GM19438 (cell line): ENCODE data around the gene PIGT.
A peak's percentile ranks its signal among the peaks of the same experiment; 100 is the strongest.

Source experiments
- ATAC-seq: cut with Tn5 transposase; IDR thresholded peaks from one replicate; pipeline ENCODE4 v1.9.1; 2021; ENCODE audit warnings: low read depth; ENCODE audit not compliant: unreplicated experiment

Gene PIGT

DNA sequence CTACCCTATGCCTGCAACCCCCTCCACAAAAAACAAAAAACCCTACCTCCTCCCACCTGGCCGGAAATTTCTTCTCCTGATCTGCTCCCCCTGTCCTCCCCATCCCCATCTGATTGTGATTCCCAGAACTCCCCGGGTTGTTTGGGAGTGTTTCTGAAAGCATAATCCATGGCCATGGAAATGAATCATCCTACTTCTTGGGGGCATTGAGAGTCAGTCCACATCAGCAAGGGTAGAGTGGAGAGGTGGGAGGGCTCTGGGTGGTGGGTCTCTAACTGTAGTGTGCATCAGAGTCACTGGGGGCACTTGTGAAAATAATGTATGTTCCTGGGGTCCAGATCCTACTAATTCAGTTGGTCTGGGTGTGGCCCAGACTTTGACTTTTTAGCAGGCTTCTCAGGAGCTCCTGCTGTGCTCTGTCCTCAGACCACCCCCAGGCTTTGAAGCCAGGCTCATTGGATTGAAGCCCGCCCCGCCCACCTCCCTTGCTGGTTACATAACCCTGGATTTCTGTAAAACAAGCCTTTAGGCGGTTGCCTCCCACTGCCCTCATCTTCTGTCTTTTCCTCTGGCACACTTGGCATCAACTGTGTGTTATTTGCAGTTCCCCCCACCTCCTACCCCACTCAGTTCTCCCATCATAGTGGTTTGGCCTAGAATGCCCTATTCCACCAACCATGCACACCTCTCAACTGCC is 10.5 kb downstream of the PIGT start:
- no peak for ATAC-seq

GRCh38 chr20:45427236-45428149 is 11.6 kb downstream of the PIGT start:
- no peak for ATAC-seq

DNA sequence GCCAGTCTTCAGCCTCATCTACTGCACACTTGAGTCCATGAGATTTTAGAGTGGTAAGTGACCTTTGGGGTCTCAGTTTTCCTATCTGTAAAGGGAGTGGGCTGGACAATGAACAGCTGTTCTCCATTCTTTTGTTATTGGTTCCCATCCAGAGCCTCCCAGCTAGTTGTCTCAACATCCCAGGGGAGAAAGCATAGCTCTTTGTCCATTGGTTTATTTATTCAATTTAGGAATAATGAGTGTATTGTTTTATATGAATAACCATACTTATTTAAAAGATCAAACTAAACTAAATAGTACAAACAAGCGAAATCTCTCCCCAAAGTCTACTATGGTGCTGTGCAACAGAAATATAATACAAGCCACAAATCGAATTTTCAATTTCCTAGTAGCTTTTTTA is 13.7 kb downstream of the PIGT start:
- no peak for ATAC-seq

GRCh38 chr20:45432294-45432693 is 16.4 kb downstream of the PIGT start:
- ATAC-seq = peak; percentile 71

- no peak for ATAC-seq
These were observed 17.4 kb downstream of the PIGT start for GRCh38 chr20:45433316-45433715.

DNA sequence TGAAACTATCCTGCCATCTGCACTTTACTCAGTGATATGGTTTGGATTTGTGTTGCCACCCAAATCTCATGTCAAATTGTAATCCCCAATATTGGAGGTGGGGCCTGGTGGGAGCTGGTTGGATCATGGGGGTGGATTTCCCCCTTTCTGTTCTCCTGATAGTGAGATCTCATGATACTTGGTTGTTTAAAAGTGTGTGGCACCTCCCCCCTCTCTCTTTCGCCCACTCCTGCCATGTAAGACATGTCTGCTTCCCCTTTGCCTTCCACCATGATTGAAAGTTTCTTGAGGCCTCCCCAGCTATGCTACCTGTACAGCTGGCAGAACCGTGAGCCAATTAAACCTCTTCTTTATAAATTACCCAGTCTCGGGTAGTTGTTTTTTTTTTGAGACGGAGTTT is 18.0 kb downstream of the PIGT start:
- ATAC-seq = no peak

GRCh38 chr20:45436732-45437485 is 21.0 kb downstream of the PIGT start:
- no peak for ATAC-seq

GRCh38 chr20:45440424-45440823 is 24.5 kb downstream of the PIGT start:
- no peak for ATAC-seq

DNA sequence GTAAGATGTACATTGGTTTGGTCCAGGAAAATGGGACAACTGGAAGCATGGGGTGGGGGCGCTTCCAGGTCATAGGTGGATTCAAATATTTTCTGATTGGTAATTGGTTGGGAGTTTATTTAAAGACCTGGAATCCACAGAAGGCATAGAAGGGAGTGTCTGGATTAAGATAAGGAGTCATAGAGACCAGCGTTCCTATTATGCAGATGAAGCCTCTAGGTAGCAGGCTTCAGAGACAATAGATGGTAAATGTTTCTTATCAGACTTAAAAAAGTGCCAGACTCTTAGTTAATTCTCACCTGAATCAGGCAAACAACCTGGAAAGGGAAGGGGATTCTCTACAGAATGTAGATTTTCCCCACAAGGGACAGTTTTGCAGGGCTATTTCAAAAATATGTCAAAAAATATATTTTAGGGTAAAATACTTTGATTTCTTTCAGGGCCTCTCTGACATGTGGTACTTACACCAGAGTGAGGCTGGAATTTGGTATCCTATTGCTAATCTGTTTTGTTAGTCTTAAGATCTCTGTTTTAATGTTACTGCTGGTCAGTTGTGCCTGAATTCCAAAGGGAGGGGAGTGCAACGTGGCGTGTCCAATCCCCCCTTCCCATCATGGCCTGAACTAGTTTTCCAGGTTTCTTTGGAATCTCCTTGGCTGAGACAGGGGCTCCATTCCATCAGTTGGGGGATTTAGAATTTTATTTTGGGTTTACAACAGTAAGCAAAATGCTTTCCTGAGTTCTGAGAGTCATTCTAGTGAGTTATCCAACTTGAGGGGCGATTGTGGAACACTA is 25.1 kb downstream of the PIGT start:
- ATAC-seq = no peak

DNA sequence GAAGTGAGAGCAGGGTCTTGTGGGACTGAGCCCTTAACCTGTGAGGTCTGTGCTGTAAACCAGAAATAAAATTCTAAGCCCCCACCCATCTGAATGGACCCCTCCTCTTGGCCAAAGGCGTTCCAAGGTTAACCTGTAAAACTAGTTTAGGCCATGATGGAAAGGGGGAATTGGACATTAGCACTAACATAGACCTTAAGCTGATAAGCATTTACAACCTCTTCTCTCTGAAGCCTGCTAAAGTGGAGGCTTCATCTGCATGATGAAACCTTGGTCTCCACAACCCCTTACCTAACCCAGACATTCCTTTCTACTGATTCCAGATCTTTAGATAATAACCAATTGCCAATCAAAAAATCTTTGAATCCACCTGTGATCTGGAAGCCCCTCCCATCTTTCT is 25.8 kb downstream of the PIGT start:
- ATAC-seq = no peak

- no peak for ATAC-seq
These were observed 28.1 kb downstream of the PIGT start for GRCh38 chr20:45444050-45444449.

DNA sequence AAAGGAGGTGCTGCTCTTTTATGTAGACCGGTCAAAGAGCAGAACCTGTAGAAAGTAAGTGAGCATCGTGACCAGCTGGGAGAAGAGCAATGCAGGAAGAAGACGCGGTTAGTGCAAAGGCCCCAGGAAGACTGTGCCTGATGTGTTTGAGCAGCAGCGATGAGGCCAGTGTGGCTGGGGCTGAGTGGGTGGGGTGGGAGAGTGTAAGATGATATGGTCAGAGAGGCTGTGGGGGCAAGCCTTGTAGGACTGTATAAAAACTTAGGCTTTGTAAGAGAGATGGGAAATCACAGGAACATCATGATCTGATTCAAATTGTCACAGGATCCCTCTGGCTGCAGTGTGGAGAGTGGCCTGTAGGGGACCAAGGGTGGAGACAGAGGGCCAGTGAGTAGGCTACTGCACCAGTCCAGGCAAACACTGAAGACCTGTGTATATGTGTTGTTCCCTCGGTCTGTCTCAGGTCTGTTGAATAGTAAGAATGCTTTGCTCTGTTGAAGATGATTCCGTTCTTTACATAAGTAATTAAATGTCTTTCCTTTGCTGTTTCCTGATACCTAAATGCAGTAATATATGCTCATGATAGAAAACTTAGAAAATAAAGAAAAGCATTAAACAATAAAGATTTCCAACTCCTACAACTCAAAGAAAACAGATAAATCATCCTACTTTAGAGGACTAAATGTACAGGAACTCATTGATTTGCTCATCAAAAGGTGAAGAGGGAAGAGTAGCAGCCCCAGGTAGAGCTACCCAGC is 30.0 kb downstream of the PIGT start:
- no peak for ATAC-seq

DNA sequence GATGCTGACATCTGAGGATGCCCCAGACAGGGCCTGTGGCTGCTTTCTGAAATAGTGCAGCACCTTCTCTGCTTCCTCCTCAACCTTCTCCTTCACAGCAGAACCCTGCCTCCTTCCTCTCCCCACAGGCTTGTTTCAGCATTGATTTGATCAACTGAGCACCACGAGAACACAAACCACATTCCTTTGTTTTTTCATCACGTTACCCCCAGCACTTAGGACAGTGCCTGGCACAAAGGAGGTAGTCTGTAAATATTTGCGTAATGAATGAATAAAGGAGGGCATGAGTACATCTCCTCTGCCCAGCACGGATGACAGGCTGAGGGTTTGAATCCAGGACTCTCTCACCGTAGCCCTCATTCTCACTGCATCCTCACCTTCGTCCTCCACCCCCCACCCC is 32.3 kb downstream of the PIGT start:
- ATAC-seq = no peak

- ATAC-seq = no peak
These were observed 33.6 kb downstream of the PIGT start for GRCh38 chr20:45449528-45449927.

GRCh38 chr20:45450097-45450818 is 34.3 kb downstream of the PIGT start:
- ATAC-seq = no peak

GRCh38 chr20:45452238-45452637 is 36.3 kb downstream of the PIGT start:
- ATAC-seq = no peak

- ATAC-seq = no peak
These were observed 37.1 kb downstream of the PIGT start for GRCh38 chr20:45452772-45453691.

DNA sequence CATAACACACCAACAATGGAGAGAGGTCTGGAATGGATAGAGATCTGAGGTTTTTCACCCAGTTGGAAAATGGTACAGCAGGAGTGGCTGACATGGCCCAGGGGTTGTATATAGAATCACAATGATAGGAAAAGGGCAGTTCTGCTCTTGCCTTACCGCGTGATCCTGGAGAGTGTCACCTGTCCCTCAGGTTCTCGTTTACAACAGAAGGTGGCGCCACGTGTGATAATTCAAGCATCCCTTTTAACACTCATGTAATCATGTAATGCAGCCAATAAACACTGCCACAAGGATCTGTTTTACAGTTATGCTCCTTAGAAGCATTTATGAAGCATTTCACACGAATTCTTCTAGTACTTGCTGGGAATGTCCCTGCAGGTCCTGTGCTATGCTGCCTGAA is 40.7 kb downstream of the PIGT start:
- ATAC-seq = no peak
